Prostate gland (tissue), 2 donors: ENCODE measurements around the gene GOLT1A.

ENCODE experiments used
- POLR2A ChIP-seq: fragments of 450-650 bp; IDR thresholded peaks from one replicate; pipeline ENCODE4 v1.6.1; 2016; ENCODE audit warnings: antibody characterized with exemption, mild to moderate bottlenecking
- POLR2AphosphoS5 ChIP-seq: sonication (generic); formaldehyde crosslinking; IDR thresholded peaks from one replicate; pipeline ENCODE4 v1.6.1; 2017; ENCODE audit warnings: antibody characterized with exemption
- TF ChIP-seq, protein P1 (sequence below), 4 experiments: fragments of 200-600 bp in 2 of 4; fragments of 450-650 bp in 2 of 4; sonication (generic) in 2 of 4; IDR thresholded peaks; 1 replicate in 3 of 4; 2 replicates in 1 of 4; pipeline ENCODE4 v1.5.1; 2016 to 2019; ENCODE audit warnings: antibody characterized with exemption in 4 of 4, mild to moderate bottlenecking in 2 of 4, moderate library complexity in 2 of 4

DNA sequence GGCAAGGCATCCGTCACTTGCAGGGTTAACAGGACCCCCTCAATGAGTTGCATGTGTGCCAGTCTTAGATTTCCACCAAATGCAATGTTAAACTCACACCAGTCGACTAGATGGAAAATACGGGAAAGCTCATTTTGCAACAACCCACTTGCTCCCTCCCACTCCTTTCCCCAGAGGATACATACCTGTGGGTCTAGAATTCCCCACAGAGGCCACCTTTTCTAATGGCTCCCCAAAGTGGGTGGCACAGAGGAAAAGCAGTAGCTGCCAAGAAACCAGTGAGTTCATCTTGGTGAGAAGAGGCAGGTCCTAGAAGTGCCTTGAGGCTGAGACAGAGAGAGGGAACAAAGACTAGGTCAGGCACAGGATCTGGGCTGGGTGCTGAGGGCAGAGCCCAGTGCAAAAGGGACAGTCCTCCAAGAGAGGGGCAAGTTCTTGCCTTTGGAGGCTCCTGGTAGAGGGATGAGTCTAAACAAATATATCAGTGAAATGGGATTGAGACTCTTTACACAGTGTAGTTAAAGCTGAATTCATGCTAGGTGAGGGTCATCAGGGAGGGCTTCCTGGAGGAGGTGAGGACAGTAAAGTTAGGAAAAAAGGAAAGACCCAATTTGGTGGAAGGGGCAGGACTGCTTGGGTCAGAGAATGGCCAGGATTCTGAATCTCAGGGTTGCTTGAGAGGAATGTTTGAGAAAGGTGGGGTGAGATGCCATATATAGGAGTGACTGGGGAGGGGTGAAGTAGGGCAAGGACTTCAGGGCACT, 21.0 kb downstream of the GOLT1A start:
- no peak for TF ChIP-seq POLR2AphosphoS5
- TF ChIP-seq, protein P1, sequence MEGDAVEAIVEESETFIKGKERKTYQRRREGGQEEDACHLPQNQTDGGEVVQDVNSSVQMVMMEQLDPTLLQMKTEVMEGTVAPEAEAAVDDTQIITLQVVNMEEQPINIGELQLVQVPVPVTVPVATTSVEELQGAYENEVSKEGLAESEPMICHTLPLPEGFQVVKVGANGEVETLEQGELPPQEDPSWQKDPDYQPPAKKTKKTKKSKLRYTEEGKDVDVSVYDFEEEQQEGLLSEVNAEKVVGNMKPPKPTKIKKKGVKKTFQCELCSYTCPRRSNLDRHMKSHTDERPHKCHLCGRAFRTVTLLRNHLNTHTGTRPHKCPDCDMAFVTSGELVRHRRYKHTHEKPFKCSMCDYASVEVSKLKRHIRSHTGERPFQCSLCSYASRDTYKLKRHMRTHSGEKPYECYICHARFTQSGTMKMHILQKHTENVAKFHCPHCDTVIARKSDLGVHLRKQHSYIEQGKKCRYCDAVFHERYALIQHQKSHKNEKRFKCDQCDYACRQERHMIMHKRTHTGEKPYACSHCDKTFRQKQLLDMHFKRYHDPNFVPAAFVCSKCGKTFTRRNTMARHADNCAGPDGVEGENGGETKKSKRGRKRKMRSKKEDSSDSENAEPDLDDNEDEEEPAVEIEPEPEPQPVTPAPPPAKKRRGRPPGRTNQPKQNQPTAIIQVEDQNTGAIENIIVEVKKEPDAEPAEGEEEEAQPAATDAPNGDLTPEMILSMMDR (IDR thresholded peaks at IDR 0.05), result no peak
- TF ChIP-seq POLR2A, result no peak
